T-helper 2 cell treated with Interferon-gamma antibody and Interleukin-4, amounts not matched to agents 5 μg/mL and 100 μg/mL, for 36 hours (primary cell): ENCODE data around the gene EML1.
A peak's percentile ranks its signal among the peaks of the same experiment; 100 is the strongest.

ENCODE experiments used
- DNase-seq: peaks from one replicate; pipeline ENCODE4 v3.0.0; 2021; ENCODE audit warnings: low spot score
- H3K27ac Mint-ChIP-seq: one replicate; pipeline ENCODE4 v1.8.0; 2021; ENCODE audit warnings: mild to moderate bottlenecking, mixed read lengths
- H3K27me3 Mint-ChIP-seq: one replicate; pipeline ENCODE4 v1.8.0; 2021; ENCODE audit warnings: low read depth, mixed read lengths
- H3K36me3 Mint-ChIP-seq: one replicate; pipeline ENCODE4 v1.8.0; 2021; ENCODE audit warnings: low read depth, mixed read lengths
- H3K4me1 Mint-ChIP-seq: one replicate; pipeline ENCODE4 v1.8.0; 2021; ENCODE audit warnings: low read depth, mixed read lengths
- H3K4me3 Mint-ChIP-seq: one replicate; pipeline ENCODE4 v1.8.0; 2022; ENCODE audit warnings: mild to moderate bottlenecking, moderate library complexity, mixed read lengths
- H3K9me3 Mint-ChIP-seq: one replicate; pipeline ENCODE4 v1.8.0; 2021; ENCODE audit warnings: mixed read lengths

EML1 gene

GRCh38 chr14:99981806-99982205, 188.6 kb downstream of the EML1 start:
- H3K4me3 Mint-ChIP-seq = no peak overlapping the region
- H3K27me3 Mint-ChIP-seq = no peaks in the 10 kb centered on the region
- peaks cover 19% of the 10 kb centered on the region for H3K4me1 Mint-ChIP-seq
- no peak overlapping the region for H3K27ac Mint-ChIP-seq
- H3K9me3 Mint-ChIP-seq = peaks cover 3% of the 10 kb centered on the region
- peaks cover 3% of the 10 kb centered on the region for H3K36me3 Mint-ChIP-seq
- DNase-seq = no peak

- H3K4me1 Mint-ChIP-seq = peaks cover 19% of the 10 kb centered on the region
- H3K36me3 Mint-ChIP-seq = peaks cover 3% of the 10 kb centered on the region
- peaks cover 3% of the 10 kb centered on the region for H3K9me3 Mint-ChIP-seq
- H3K27me3 Mint-ChIP-seq = no peaks in the 10 kb centered on the region
- no peak overlapping the region for H3K4me3 Mint-ChIP-seq
- peak overlapping the region; percentile 4 for H3K27ac Mint-ChIP-seq
- DNase-seq = peak; percentile 48
These were observed 189.5 kb downstream of the EML1 start for GRCh38 chr14:99982537-99983250.

- Mint-ChIP-seq H3K27ac (peak overlapping the region; percentile 4), H3K4me3 (no peak overlapping the region), H3K27me3 (peaks cover 1% of the 10 kb centered on the region), H3K4me1 (peaks cover 19% of the 10 kb centered on the region), H3K9me3 (peaks cover 3% of the 10 kb centered on the region), H3K36me3 (peaks cover 3% of the 10 kb centered on the region)
- no peak for DNase-seq
These were observed 190.2 kb downstream of the EML1 start for GRCh38 chr14:99983251-99984015.

- H3K27ac Mint-ChIP-seq = no peak overlapping the region
- peaks cover 3% of the 10 kb centered on the region for H3K36me3 Mint-ChIP-seq
- H3K9me3 Mint-ChIP-seq = peaks cover 3% of the 10 kb centered on the region
- H3K4me3 Mint-ChIP-seq = no peak overlapping the region
- H3K27me3 Mint-ChIP-seq = peaks cover 7% of the 10 kb centered on the region
- DNase-seq = no peak
- peaks cover 19% of the 10 kb centered on the region for H3K4me1 Mint-ChIP-seq
These were observed 190.8 kb downstream of the EML1 start for GRCh38 chr14:99984036-99984435.

GRCh38 chr14:99986396-99986795, 193.2 kb downstream of the EML1 start:
- DNase-seq = no peak
- peaks cover 19% of the 10 kb centered on the region for H3K4me1 Mint-ChIP-seq
- H3K36me3 Mint-ChIP-seq = peaks cover 3% of the 10 kb centered on the region
- no peak overlapping the region for H3K4me3 Mint-ChIP-seq
- no peak overlapping the region for H3K27ac Mint-ChIP-seq
- peaks cover 19% of the 10 kb centered on the region for H3K27me3 Mint-ChIP-seq
- H3K9me3 Mint-ChIP-seq = peaks cover 3% of the 10 kb centered on the region

- H3K4me3 Mint-ChIP-seq = no peak overlapping the region
- no peaks in the 10 kb centered on the region for H3K4me1 Mint-ChIP-seq
- DNase-seq = no peak
- H3K36me3 Mint-ChIP-seq = peaks cover 3% of the 10 kb centered on the region
- H3K27me3 Mint-ChIP-seq = peaks cover 27% of the 10 kb centered on the region
- peaks cover 3% of the 10 kb centered on the region for H3K9me3 Mint-ChIP-seq
- no peak overlapping the region for H3K27ac Mint-ChIP-seq
These were observed 195.8 kb downstream of the EML1 start for GRCh38 chr14:99989032-99989431.

GRCh38 chr14:99990268-99991170, 197.3 kb downstream of the EML1 start:
- DNase-seq = no peak
- peaks cover 36% of the 10 kb centered on the region for H3K27me3 Mint-ChIP-seq
- H3K4me3 Mint-ChIP-seq = no peak overlapping the region
- H3K36me3 Mint-ChIP-seq = peaks cover 3% of the 10 kb centered on the region
- no peak overlapping the region for H3K27ac Mint-ChIP-seq
- H3K4me1 Mint-ChIP-seq = peaks cover 3% of the 10 kb centered on the region
- H3K9me3 Mint-ChIP-seq = peaks cover 3% of the 10 kb centered on the region

- Mint-ChIP-seq H3K27ac (no peak overlapping the region), H3K4me3 (no peak overlapping the region), H3K36me3 (peaks cover 2% of the 10 kb centered on the region), H3K4me1 (peaks cover 6% of the 10 kb centered on the region), H3K9me3 (peaks cover 3% of the 10 kb centered on the region), H3K27me3 (peaks cover 39% of the 10 kb centered on the region)
- no peak for DNase-seq
These were observed 198.1 kb downstream of the EML1 start for GRCh38 chr14:99991331-99991730.
